AG04449 (cell line): ENCODE measurements around the gene EFCAB7.
"Not testable (repeated sequence)": the region's sequence is repeated elsewhere in the genome, so short reads cannot be mapped to it uniquely, and the experiment has no call there.

Experiments
- CTCF ChIA-PET: fragments of 350-600 bp; formaldehyde crosslinking; extraction: SDS; loops from one replicate; lab custom pipeline; 2021; ENCODE audit warnings: antibody characterized with exemption; lab: Yijun Ruan, JAX
- POLR2A ChIA-PET: fragments of 400-600, 350-600 bp; formaldehyde crosslinking; extraction: SDS; loops from one replicate; lab custom pipeline; 2020; ENCODE audit warnings: antibody characterized with exemption, inconsistent platforms; lab: Yijun Ruan, JAX
- DNase-seq: peaks from one replicate; pipeline ENCODE4 v3.0.0-alpha.2; 2010; ENCODE audit warnings: low read depth, low spot score
- H3K4me3 ChIP-seq: 2 replicates; pipeline ENCODE4 v1.5.1; 2011; ENCODE audit warnings: low read depth, mild to moderate bottlenecking, control low read depth, low read length
- CTCF ChIP-seq: IDR thresholded peaks from one replicate; pipeline ENCODE4 v1.5.1; 2011; ENCODE audit warnings: mild to moderate bottlenecking, moderate library complexity, low read length, control low read depth, inconsistent platforms; ENCODE audit not compliant: insufficient read depth; ENCODE audit errors: missing control alignments

EFCAB7 gene

GRCh38 chr1:63575340-63575826 lies 52.1 kb downstream of the EFCAB7 start:
- peak; percentile 8 for TF ChIP-seq CTCF
- no peak for DNase-seq
- ChIA-PET POLR2A (no interaction called here), CTCF (interaction anchor here (0.7 to 11.6 kb wide), 13 partner anchors 10 to 672 kb away, joined by 3 to 134 read pairs (median 5); no protein-coding TSS in a partner anchor)
- H3K4me3 ChIP-seq, result no peak overlapping the region

GRCh38 chr1:63586326-63586725 lies 63.0 kb downstream of the EFCAB7 start:
- DNase-seq, POLR2A ChIA-PET, H3K4me3 ChIP-seq: not testable (repeated sequence)
- CTCF ChIA-PET, result interaction anchor here (0.6 kb wide), 1 partner anchor 9 kb away, joined by 3 read pairs; no protein-coding TSS in a partner anchor

- CTCF ChIA-PET, result interaction anchor here (0.9 to 2.9 kb wide), 2 partner anchors 12 to 14 kb away, joined by 3 to 10 read pairs; no protein-coding TSS in a partner anchor
- no peak for TF ChIP-seq CTCF
- DNase-seq, result no peak
- POLR2A ChIA-PET, result no interaction called here
- H3K4me3 ChIP-seq, result no peak overlapping the region
Measured at GRCh38 chr1:63590166-63590560, 66.8 kb downstream of the EFCAB7 start.

GRCh38 chr1:63592536-63593302 lies 69.4 kb downstream of the EFCAB7 start:
- DNase-seq, result no peak
- POLR2A ChIA-PET, result interaction anchor here (0.9 kb wide), 1 partner anchor 944 kb away, joined by 3 read pairs; no protein-coding TSS in a partner anchor
- CTCF ChIA-PET, result interaction anchor here (0.9 to 1.8 kb wide), 6 partner anchors 10 to 654 kb away, joined by 3 to 5 read pairs (median 4); no protein-coding TSS in a partner anchor
- H3K4me3 ChIP-seq, result peak overlapping the region; percentile 86
- no peak for TF ChIP-seq CTCF

- H3K4me3 ChIP-seq, result peak within 1 kb of the TSS; percentile 86
- no peak for TF ChIP-seq CTCF
- no peak for DNase-seq
- ChIA-PET CTCF (interaction anchor here (1.1 to 1.6 kb wide), 3 partner anchors 9 to 33 kb away, joined by 3 to 4 read pairs (median 3); no protein-coding TSS in a partner anchor), POLR2A (interaction anchor here (0.9 kb wide), 1 partner anchor 943 kb away, joined by 3 read pairs; no protein-coding TSS in a partner anchor)
Measured at GRCh38 chr1:63593303-63593885, 70.1 kb downstream of the EFCAB7 start, which contains the start of gene PGM1. Gene PGM1 (plus strand): TSS chr1:63593411. CDS start chr1:63593489, 78 bp downstream.

GRCh38 chr1:63593886-63594605 lies 70.7 kb downstream of the EFCAB7 start:
- DNase-seq, result no peak
- H3K4me3 ChIP-seq, result peak overlapping the region; percentile 86
- POLR2A ChIA-PET, result interaction anchor here (0.9 kb wide), 1 partner anchor 943 kb away, joined by 3 read pairs; no protein-coding TSS in a partner anchor
- CTCF ChIA-PET, result interaction anchor here (1.1 to 2.1 kb wide), 4 partner anchors 13 to 41 kb away, joined by 3 to 4 read pairs (median 4); no protein-coding TSS in a partner anchor
- no peak for TF ChIP-seq CTCF
